Kidney glomerular epithelial cell (primary cell): ENCODE data around the gene MED13.
"Not testable (repeated sequence)": the region's sequence is repeated elsewhere in the genome, so short reads cannot be mapped to it uniquely, and the experiment has no call there.

Source experiments
- DNase-seq: peaks from one replicate; lab custom pipeline; 2025; lab: John Stamatoyannopoulos, UW

Gene MED13

DNA sequence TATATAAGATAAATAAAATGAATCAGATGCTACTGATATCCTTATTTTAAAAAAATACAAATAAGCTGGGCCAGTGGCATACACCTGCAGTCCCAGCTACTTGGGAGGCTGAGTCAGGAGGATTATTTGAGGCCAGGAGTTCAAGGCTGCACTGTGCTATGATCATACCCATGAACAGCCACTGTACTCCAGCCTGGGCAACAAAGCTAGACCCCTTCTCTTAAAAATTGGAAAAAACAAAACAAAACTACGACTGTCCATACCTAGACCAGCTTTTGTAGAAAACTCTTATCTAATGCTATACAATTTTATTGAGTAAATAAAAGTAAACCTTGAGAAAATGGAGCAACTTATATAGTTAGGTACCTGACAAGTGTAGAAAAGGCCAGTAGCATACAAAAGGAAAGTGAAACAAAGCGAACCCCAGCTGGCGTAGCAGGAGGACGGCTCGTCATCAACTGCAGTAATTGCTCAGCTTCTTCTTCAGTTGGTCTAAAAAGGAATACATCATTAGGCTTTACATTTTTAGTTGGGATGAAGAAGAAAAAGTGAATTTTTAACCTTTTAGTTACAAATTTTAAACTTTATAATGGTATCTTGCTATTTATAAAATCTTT lies 160.9 kb downstream of the MED13 start:
- DNase-seq: no peak

DNA sequence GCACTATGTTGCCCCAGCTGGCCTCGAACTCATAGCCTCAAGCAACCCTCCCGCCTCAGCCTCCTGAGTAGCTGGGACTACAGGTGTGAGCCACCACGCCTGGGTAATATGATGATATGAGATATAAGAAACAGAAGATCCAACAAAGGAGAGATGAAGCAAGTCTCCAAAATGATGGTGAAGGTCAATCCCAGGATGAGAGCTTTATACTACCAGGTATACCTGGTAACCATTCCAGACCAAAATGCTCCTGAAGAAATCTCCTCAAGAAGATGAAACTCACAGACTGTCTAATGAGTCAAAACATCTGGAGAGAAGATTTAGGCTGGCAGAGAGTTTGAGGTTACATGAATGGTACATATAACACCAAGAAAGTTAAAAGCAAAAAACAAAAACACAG lies 161.8 kb downstream of the MED13 start:
- no peak for DNase-seq

DNA sequence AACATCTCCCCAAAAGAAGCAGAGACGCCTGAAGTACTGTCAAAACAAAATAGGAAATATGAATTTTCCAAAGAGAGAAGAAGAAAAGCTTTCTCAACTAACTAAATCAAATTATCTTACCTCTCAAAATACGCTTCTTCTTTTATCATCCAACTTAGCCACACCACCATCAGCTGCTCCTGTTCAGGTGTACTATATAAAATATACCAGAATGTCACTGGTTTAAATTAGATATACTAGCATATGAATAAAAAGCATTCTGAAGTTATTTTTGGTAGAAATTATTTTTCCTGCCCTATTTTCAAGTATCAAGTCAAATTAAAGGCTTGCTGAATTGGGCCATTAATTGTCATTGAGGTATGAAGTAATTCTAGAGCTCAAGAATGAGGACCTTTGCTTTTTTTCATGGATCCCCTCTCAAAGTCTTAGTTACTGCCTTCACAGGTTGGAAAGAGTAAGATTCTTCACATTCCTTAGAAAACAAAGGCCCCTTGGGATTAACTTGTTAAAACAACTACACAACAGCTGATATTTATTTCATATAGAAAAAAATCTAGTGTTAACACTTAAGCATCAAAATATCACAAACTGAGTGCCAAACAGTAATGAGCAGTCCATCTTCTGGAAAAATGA lies 167.4 kb downstream of the MED13 start:
- no peak for DNase-seq

DNA sequence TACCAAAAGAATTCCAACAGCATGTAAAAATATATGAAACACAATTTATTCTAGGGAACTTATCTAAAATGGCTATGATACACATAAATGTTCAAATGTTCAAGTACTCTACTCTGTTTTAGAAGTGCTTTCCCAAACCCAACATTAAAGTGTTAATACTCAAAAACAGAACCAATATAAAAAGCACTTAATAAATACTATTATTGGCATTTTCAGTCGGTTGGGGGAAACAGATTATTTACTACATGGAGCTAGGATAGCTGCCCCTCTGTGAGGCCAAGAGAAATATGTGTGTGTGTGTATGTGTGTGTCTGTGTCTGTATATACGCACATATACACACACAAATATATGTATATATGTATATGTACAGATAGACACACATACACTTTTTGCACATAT lies 169.7 kb downstream of the MED13 start:
- no peak for DNase-seq

DNA sequence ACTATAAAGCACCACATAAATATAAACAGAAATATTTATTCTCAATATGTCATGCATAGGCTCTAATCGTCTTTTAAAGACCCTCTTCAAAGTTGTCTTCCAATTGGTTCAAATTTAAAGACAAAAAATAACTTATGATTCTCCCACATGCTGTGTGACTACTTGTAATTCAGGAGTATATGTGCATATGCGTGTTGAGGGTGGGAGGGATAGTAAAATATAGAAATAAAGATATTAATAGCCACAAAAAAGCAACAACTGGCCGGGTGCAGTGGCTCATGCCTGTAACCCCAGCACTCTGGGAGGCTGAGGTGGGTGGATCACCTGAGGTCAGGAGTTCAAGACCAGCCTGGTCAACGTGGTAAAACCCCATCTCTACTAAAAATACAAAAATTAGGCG lies 170.8 kb downstream of the MED13 start:
- DNase-seq: not testable (repeated sequence)
